ENCODE data around the gene AGO1.
"Not testable (repeated sequence)": the region's sequence is repeated elsewhere in the genome, so short reads cannot be mapped to it uniquely, and the experiment has no call there.

Gene AGO1

DNA sequence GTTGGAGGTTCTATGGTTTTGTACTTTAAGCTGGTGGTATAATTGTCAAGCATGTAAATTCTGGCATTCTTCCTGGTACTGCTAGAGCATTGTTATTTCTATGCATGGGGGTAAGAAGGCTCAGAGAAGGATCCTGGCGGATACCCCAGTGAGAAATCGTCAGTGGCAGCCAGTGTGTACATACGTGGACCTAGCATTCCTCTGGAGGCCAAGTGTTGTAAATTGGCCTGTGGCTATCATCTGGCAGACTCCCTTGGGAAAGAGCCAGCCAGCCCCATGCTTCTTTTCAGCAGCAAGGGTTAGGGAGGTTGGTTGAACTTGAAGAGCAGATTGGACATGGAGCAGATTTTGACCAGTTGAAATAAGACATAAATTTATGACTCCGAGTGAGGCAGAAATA is 42.7 kb downstream of the AGO1 start:
- no peak for DNase-seq

DNA sequence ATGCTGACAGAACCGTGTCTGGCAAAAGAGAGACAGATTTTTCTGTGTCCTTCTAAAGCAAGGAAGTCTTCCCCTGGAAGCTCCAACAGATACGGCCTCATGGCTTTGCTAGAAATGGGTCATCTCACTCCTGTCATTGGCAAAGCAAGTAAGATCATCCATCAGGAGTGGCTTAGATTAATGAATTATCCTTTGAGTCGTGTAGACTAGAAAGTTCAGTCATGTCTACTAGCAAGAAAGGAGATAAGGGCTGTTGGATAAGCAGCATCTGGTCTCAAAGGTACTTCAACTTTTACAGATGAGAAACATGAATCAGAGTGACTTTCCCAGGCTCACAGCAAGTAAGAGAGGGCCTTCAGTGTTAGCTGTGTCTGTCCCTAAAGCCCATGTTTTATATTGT is 44.5 kb downstream of the AGO1 start:
- DNase-seq = no peak

DNA sequence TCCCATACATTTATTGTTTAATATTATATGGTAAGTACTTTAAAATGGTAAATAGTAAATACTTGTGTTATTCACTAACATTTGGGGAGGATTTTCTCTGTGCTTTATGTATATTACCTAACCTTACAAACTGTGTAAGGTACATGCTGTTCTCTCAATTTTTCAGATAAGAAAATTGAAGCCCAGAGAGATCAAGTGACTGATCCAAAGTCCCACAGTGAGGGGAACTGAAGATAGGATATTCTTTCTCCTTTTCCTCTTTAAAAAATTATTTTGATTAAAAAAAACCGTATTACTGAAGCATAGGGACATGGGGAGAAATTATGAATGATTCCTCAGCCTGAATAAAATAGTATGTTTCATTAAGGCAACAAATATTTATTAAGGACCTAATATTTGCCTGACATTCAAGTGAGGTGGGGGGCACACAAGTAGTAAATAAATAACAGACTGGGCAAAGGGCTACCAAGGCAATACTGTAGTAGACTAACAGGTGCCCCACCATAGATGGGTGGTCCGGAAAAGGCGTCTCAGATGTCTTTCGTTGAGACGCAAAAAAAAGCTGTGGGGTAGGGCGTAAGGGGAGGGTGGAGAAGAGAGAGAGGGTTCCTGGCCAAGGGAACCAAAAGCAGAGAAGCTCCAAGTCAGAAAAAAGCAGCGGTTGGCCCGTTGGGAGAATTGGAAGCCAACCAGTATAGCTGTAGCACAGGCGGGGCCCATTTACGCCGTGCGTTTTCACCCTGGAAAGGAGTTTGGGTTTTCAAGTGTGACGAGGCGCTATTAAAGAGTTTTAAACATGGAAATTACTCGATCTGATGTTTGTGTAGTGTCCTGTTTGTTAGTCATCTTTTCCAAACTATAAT is 47.0 kb downstream of the AGO1 start:
- peak; percentile 25 for DNase-seq

DNA sequence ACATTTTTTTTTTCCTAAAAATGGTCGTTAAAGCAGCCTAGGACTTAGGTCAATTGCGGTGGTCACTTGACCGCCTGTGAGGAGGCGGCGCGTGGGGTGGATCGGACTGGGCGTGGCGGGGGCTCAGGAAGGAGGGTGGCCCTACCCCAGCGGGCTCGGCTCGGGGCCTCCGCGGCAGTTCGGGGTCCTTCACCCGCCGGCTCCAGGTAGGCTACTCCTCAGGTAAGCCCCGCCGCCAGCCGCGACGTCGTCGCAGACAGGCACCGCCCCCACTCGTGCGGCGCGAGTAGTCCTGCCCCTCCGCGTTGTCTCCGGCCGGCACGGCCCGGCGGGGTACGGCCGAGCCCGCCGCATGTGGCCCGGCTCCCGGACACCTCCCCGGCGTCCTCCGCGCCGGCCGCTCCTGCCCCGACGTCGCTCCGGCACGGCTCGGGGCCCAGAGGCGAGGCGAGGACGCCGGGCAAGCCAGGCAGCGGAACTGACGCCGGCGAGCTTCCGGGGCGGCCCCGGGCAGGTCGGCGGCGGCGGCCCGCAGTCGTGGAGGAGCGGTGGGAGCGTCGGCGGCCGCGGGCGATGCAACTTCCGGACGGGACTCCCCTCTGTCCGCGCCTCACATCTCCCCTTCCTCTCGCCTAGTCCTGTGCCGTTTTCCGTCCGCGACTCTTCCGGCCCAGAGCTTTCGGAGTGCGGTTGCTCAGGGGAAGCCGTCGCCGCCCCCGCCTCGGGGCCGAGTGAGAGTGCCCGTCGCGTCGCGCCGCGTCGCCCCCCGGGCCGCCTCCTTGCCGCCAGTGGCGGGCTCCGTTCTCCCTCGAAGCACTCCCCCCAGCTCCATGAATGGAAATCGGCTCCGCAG is 47.8 kb downstream of the AGO1 start, which contains the start of gene AGO3:
TSS of gene AGO3 (plus strand) at position 513 of the 853 bp plus-strand sequence. CDS start at position 835, 322 bp downstream.
- DNase-seq = peak; percentile 82

DNA sequence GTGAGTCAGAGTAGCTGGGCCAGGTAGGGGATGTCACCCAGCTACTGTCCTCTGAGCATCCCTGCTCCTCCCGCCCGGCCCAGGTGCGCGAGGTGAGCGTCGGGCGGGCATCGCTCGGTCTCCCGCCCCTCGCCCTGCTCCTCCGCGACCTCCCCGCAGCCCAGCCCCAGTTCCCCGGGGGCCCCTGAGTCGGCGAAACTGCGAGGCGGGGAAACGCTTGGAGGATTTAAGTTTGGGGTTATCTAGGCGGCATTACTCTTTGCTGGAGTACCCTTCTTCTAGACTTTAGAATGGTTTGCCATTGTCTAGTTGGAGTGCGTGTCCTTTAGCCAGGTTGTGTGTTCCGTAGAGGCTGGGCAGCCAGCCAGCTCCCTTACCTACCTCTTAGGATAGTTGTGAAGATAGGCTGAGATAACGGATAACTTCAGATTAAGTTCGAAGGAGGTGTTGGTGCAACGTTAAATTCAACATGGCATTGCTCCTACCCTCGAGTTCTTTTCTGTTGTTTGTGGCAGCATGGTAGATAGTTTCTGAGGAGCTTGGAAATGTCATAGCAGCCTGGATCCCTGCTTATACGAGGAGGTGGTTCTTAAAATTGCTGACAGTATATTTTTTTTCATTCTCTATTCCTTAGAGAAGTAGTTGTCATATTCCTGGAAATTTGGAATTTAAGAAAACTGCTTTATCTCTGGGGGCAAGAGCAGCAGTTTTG is 48.6 kb downstream of the AGO1 start:
- DNase-seq = peak; percentile 16

DNA sequence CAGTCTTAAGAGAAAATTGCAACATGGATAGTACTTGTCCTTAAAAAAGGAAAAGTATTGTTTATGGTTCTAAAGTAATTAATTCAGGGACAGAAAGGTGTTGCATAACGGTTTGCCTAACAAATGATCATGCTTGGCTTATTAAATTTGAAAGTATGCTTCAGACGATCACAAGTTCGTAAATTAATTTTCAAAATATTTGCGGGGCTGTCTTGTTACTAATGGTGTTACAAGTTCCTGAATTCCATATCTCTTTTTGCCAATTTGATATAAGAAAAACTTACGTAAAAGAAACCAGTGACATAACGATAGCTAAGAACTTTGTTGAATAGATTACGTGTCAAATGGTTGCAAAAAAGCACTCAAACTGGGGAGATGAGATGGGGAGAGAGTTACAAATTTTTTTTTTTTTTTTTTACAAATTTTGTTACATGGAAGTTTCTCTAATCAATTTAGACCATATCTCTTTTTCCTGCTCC is 49.2 kb downstream of the AGO1 start:
- DNase-seq = no peak

DNA sequence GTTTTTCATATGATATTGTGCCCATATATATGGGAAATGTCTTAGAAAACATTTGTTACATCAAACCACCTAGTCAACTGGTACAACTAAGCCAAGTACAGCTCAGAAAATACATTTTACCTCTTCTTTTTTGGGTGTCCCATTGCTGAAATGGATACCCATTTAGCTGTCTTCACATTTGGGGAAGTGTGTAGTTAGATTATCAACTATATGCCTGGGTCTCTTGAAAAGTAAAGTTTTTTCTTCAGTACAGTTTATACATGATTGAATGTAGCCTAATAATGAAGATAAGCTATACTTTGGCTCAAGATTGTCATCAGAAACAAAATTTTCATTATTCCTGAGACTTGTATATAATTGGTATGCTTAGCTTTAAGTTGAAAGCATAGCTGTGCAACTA is 49.9 kb downstream of the AGO1 start:
- DNase-seq = no peak

DNA sequence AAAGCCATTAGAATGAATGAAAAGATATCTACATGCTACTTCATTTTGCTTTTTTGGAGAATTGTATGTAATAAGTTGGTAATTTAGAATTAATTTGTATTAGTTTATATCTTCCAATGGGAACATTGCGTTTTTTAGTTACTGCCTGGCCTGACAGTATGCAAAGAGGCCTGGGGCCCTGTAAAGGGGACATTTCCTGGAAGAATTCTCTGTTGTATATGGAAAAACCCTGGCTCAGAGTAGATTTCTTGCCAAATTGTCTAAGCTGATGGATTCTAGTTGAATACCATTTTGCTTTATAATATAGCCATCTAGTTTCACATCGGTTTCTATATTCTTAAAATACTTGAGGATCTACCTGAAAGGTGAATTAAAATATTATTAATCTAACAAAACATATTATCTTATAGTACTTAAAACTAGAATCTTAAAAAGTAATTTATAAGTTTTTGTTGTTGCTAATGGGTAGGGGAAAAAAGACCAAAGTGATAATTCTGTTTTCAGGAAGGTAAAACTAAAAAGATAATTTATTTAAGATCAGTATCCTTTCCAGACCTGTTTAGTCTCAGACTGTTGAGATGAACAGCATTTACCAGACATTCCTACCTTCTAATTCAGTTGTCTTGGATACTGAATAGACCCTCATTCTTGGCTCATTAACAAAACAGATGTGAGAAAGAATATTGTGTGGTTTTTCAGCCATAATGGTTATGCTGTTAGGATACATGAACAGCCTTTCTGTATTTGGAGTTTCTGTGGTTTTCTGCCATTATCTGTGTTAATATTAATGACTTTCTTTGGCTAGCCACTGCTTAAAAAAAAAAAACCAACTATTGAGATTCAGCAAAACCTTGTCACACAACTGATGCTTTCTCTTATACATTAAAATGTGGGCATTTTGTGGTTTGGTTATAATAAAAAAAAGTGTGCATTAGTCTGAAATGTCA is 52.7 kb downstream of the AGO1 start:
- DNase-seq = no peak

DNA sequence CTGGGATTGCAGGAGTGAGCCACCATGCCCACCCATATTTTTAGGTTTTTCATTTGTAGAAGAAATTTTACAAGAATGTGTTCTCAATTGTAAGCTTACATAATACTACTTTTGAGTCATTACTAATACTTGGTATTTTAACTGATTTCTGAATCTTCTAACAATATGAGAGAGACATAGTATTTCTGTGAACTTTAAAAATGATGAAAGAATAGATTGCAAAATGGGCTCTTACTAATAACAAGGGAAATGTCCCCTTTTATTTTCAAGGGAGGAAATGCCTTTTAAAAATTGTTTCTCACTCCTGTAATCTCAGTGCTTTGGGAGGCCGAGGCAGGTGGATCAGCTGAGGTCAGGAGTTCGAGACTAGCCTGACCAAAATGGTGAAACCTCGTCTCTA is 53.8 kb downstream of the AGO1 start:
- no peak for DNase-seq

DNA sequence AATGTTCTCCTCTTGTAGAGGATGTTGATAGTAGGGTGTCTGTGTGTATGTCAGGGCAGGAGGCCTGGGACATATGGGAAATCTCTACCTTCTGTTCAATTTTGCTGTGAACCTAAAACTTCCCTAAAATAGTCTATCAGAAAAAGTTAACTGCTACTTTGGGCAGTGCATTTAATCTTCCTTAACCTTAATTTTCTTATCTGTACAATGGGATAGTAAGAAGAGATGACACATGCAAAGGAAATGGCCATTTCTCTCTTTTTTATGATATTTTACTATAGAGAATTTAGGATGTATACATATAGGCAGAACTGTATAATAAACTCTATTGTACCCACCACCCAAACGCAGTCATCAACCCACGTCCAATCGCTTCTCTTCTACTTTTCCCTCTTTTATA is 56.5 kb downstream of the AGO1 start:
- no peak for DNase-seq

DNA sequence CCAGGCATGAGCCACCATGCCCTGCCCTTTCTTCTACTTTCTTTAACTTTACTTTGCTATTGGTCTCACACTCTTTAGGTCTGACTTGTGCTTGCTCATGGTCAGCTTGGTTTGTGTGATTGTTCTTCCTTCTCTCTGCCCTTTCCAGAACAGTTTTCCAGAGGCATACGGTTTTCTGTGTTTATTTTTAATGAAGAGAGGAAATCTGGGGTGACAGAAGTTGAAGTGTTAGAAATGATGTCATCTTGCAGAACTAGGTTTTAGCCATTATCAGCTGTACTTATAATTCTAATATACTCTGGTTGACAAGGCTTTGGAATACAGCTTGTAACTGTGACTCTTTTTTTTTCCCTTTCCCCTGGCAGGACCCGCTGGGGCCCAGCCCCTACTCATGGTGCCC is 62.3 kb downstream of the AGO1 start:
- no peak for DNase-seq

DNA sequence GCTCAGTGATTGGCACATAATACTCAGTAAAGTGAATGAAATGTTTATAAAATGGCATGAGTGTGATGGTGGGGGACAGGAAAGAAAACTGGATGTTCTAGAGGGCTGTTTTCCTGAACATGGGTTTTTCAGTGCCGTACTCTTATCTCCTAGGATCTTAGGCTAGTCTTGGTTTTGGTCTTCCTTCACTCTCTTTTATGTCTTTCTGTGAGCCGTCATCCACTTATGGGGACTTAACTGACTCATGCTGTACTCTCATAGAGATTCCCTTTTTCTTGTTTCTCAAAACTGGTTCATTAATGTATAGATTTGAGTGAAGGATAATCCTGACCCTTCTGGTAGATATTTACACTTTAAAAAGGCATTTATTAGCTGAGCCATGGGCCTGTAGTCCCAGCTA is 64.5 kb downstream of the AGO1 start:
- no peak for DNase-seq

DNA sequence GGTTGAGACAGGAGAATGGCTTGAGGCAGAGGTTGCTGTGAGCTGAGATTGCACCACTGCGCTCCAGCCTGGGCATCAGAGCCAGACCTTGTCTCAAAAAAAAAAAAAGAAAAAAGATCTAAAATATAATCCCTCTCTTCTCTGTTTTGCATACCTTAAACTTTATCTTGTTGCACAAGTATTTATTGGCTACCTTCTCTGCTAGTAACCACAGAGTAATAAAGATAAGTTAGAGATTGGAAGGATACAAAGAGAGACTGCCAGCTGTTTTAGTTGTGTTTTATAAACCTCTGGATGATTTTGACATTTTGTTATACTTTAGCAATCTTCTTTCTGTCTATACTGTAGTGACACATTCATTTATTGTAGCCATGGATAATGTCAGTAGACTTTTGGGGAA is 75.5 kb downstream of the AGO1 start:
- DNase-seq = no peak

DNA sequence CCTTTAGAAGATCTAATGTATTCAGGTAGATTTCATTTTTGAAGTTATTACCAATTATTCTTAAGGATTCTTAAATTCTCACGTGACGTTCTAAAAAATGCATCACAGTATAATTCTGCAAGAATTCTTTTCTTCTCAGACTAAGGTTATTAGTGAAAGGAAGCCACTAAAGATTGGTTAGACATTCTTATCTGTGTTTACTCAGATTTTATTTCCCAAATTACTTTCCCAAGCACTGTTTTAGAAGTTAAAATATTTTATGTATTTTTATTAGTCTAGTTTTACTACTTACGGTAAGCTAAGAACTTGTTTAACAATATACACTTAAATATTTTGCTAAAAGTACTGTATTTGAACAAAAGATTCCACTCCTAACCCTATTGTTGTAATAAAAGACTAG is 76.3 kb downstream of the AGO1 start:
- DNase-seq = no peak

DNA sequence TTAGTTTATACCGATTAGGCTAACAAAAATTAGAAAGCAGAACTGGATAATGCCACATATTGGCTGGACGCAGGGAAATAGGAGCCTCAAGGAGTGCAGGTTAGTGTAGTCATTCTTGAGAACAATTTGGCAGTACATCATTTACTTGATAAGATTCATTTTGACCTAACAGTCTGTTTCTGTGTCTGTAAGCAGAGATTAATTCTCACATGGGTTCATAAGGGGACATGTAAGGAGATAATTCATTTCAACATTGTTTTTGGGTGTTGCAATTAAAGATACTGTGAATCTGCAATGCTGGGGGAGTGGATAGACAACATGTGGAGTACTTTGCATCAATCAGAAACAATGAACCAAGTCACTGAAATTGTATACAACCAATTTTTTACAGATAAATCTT is 79.9 kb downstream of the AGO1 start:
- DNase-seq = no peak

DNA sequence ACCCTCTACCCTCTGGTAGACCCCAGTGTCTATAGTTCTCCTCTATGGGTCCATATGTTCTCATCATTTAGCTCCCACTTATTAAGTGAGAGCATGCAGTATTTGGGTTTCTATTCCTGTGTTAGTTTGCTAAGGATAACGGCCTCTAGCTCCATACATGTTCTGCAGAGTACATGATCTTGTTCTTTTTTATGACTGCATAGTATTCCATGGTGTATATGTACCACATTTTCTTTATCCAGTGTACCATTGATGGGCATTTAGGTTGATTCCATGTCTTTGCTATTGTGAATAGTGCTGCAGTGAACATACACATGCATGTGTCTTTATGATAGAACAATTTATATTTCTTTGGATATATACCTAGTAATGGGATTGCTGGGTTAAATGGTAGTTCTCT is 81.3 kb downstream of the AGO1 start:
- DNase-seq = not testable (repeated sequence)

DNA sequence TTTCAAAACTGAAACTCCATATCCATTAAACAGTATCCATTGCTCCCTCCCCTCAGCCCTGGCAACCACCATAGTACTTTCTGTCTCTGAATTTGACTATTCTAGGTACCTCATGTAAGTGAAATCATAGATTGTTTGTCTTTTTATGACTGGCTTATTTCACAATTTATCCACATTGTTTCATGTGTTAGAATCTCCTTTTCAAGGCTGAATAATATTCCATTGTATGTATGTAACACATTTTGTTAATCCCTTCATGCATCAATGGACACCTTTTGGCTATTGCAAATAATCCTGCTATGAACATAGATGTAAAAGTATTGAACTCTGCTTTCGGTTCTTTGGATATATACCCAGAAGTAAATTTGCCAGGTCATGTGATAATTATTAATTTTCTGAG is 85.4 kb downstream of the AGO1 start:
- DNase-seq = no peak

DNA sequence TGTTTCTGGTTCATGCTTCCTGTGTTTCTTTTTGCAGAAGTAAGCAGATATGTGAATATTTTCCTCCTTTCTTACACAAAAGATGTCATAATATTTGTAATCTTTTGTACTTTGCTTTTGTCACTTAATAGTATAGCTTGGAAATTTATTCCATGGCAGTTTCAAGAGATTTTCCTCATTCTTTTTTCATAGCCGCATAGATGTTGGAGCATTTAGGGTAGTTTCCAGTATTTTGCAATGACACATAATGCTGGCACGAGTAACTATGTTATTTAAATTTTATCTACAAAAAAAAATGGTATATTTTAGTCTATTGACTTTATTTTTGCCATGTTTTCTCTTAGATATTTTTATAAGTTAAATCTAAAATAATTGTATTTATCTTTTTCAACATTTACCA is 88.6 kb downstream of the AGO1 start:
- DNase-seq = no peak

DNA sequence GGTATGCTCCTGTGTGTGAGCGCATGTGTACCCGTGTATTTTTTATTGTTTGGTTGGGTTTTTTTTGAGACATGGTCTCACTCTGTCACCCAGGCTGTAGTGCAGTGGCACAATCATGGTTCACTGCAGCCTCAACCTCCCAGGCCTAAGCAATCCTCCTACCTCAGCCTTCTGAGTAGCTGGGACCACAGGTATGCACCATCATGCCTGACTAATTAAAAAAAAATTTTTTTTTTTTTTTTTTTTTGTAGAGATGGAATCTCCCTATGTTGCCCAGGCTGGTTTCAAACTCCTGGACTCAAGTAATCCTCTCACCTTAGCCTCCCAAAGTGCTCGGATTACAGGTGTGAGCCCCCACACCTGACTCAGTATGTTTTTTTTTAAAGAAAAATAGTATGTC is 89.6 kb downstream of the AGO1 start:
- not testable (repeated sequence) for DNase-seq

DNA sequence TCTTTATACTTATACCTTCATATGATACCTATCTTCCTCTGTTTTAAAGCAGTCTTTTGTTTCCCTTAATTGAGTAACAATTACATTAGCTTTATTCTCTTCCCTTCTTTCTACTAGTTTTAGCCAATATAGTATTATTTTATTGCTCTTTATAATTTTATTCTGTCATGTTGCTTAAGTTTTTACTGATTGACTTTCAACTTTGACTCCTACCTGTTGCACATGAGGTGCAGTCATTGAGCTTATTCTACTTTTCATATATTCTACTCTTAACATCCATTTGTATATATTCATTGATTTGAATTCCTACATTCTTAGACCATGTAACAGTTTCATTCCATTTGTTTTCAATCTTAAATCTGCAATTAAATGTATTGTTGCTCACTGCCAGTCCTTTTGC is 97.1 kb downstream of the AGO1 start:
- DNase-seq = no peak
